Panc1 (cell line): ENCODE data around the gene CLIC6. TPM values are rescaled to one million over a fixed set of nuclear protein-coding genes. Genes with fewer than 3 reads are reported as not detected.

Experiments used
- ATAC-seq: fragments of 200-7000 bp; cut with Tn5 transposase; 2 replicates; pipeline ENCODE4 v1.9.1; 2020; ENCODE audit warnings: mild to moderate bottlenecking, moderate library complexity
- BruUV-seq: library from RNA; stranded (reverse); fragments of 400-500 nt; replicated peaks from 2 replicates; lab custom pipeline; 2021; lab: Mats Ljungman, UMichigan
- CTCF ChIA-PET: fragments of 300-600 bp; sonication (Branson Sonifier 250); formaldehyde crosslinking; loops from one replicate; lab custom pipeline; 2022; ENCODE audit warnings: antibody characterized with exemption; lab: Charles Lee
- POLR2A ChIA-PET: fragments of 300-600 bp; sonication (Branson Sonifier 250); formaldehyde crosslinking; loops from one replicate; lab custom pipeline; 2022; ENCODE audit warnings: antibody characterized with exemption; lab: Charles Lee
- DNase-seq: peaks from one replicate; pipeline ENCODE4 v3.0.0-alpha.2; 2010; ENCODE audit warnings: low read depth, low spot score
- H3K27ac ChIP-seq: 2 replicates; pipeline ENCODE4 v1.5.1; 2011; ENCODE audit warnings: mild to moderate bottlenecking, low read length, inconsistent platforms
- H3K27me3 ChIP-seq: fragments of 200-500 bp; sonication (Bioruptor generic); 2 replicates; pipeline ENCODE4 v1.6.0; 2014; ENCODE audit warnings: low read length, inconsistent platforms; ENCODE audit not compliant: control insufficient read depth, insufficient read depth
- H3K36me3 ChIP-seq: fragments of 200-500 bp; sonication (Bioruptor generic); 2 replicates; pipeline ENCODE4 v1.5.1; 2014; ENCODE audit warnings: inconsistent platforms, mild to moderate bottlenecking, low read length, moderate library complexity; ENCODE audit not compliant: control insufficient read depth, insufficient read depth
- H3K4me1 ChIP-seq: 2 replicates; pipeline ENCODE4 v1.5.1; 2011; ENCODE audit warnings: inconsistent platforms, mild to moderate bottlenecking, low read length, moderate library complexity; ENCODE audit not compliant: control insufficient read depth, insufficient read depth
- H3K4me3 ChIP-seq, 2 experiments: 2 replicates each; pipeline ENCODE4 v1.5.1; 2011 to 2012; ENCODE audit warnings: low read depth in 2 of 2, low read length in 2 of 2, mild to moderate bottlenecking in 2 of 2, inconsistent platforms in 1 of 2, moderate library complexity in 1 of 2
- H3K9me3 ChIP-seq: fragments of 200-500 bp; sonication (Bioruptor generic); 2 replicates; pipeline ENCODE4 v1.5.1; 2014; ENCODE audit warnings: low read depth, mild to moderate bottlenecking, inconsistent platforms, low read length, moderate library complexity; ENCODE audit not compliant: control insufficient read depth, insufficient read depth
- POLR2AphosphoS5 ChIP-seq: IDR thresholded peaks from 2 replicates; pipeline ENCODE4 v1.6.1; 2012; ENCODE audit warnings: mild to moderate bottlenecking, low read depth, low read length, moderate library complexity
- SIN3A ChIP-seq: IDR thresholded peaks from 2 replicates; pipeline ENCODE4 v1.6.1; 2012; ENCODE audit warnings: low read depth, mild to moderate bottlenecking, low read length, moderate library complexity, borderline replicate concordance; ENCODE audit not compliant: insufficient read depth
- TCF7L2 ChIP-seq: IDR thresholded peaks from 2 replicates; pipeline ENCODE4 v1.6.1; 2011; ENCODE audit warnings: mild to moderate bottlenecking, low read depth, low read length, inconsistent platforms
- in situ Hi-C: cut with HindIII; loops from 2 replicates; pipeline ENCODE4 v1.10.0; 2016; ENCODE audit warnings: low sequenced_read_pairs, low pct_unique_long_range_greater_than_20kb
- intact Hi-C: fragments of 100-400 bp; cut with micrococcal nuclease; formaldehyde crosslinking; loops from one replicate; pipeline ENCODE4 v1.10.0; 2022; ENCODE audit not compliant: unreplicated experiment
- total RNA-seq: library from RNA; stranded (reverse); gene quantifications from one replicate; pipeline ENCODE4 v1.2.1, GENCODE V29; 2021; ENCODE audit not compliant: unreplicated experiment
- TF ChIP-seq, protein P1 (sequence below): fragments of 450-650 bp; IDR thresholded peaks from 2 replicates; pipeline ENCODE4 v1.5.1; 2017; ENCODE audit warnings: mild to moderate bottlenecking
- TF ChIP-seq, protein P2 (sequence below), 2 experiments: IDR thresholded peaks; 2 replicates each; pipeline ENCODE4 v1.6.1; 2011 to 2012; ENCODE audit warnings: low read depth in 2 of 2, control low read depth in 1 of 2, low read length in 1 of 2, mild to moderate bottlenecking in 1 of 2, moderate library complexity in 1 of 2; ENCODE audit not compliant: insufficient read depth in 1 of 2

The CLIC6 gene
- total RNA-seq, 1 experiment from 2014 or later = 0.05 TPM

DNA sequence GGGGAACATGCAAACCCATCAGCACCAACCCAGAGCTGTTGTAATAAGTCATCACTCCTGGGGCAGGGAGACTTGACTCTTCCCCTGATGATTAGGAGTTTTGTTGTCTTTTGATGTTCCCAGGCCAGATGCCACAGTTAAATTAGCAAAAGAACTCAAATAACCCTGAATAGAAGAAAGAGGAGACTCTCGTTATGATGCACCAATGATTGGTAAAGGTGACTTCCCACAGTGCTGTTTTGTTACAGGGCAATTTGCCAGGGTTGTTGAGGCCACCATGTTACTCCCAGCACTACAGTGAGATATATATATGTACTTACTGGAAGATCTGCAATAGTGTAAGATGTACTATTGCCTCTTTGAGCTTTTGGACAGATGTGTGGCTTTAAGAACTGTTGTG is 29.5 kb upstream of the CLIC6 start:
- H3K36me3 ChIP-seq = no peaks in the 10 kb centered on the region
- no peak overlapping the region for H3K27ac ChIP-seq
- H3K4me3 ChIP-seq = no peak overlapping the region
- DNase-seq = no peak
- no peaks in the 10 kb centered on the region for H3K4me1 ChIP-seq
- TF ChIP-seq POLR2AphosphoS5 (no peak), TCF7L2 (no peak), SIN3A (no peak)
- TF ChIP-seq, protein P1, sequence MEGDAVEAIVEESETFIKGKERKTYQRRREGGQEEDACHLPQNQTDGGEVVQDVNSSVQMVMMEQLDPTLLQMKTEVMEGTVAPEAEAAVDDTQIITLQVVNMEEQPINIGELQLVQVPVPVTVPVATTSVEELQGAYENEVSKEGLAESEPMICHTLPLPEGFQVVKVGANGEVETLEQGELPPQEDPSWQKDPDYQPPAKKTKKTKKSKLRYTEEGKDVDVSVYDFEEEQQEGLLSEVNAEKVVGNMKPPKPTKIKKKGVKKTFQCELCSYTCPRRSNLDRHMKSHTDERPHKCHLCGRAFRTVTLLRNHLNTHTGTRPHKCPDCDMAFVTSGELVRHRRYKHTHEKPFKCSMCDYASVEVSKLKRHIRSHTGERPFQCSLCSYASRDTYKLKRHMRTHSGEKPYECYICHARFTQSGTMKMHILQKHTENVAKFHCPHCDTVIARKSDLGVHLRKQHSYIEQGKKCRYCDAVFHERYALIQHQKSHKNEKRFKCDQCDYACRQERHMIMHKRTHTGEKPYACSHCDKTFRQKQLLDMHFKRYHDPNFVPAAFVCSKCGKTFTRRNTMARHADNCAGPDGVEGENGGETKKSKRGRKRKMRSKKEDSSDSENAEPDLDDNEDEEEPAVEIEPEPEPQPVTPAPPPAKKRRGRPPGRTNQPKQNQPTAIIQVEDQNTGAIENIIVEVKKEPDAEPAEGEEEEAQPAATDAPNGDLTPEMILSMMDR = no peak
- TF ChIP-seq, protein P2, sequence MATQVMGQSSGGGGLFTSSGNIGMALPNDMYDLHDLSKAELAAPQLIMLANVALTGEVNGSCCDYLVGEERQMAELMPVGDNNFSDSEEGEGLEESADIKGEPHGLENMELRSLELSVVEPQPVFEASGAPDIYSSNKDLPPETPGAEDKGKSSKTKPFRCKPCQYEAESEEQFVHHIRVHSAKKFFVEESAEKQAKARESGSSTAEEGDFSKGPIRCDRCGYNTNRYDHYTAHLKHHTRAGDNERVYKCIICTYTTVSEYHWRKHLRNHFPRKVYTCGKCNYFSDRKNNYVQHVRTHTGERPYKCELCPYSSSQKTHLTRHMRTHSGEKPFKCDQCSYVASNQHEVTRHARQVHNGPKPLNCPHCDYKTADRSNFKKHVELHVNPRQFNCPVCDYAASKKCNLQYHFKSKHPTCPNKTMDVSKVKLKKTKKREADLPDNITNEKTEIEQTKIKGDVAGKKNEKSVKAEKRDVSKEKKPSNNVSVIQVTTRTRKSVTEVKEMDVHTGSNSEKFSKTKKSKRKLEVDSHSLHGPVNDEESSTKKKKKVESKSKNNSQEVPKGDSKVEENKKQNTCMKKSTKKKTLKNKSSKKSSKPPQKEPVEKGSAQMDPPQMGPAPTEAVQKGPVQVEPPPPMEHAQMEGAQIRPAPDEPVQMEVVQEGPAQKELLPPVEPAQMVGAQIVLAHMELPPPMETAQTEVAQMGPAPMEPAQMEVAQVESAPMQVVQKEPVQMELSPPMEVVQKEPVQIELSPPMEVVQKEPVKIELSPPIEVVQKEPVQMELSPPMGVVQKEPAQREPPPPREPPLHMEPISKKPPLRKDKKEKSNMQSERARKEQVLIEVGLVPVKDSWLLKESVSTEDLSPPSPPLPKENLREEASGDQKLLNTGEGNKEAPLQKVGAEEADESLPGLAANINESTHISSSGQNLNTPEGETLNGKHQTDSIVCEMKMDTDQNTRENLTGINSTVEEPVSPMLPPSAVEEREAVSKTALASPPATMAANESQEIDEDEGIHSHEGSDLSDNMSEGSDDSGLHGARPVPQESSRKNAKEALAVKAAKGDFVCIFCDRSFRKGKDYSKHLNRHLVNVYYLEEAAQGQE (IDR thresholded peaks at IDR 0.05; ENCODE audit: insufficient read depth in 1 of 2, low read depth in 2 of 2, low read length in 1 of 2) = no peak
- in situ Hi-C loops (no loop called here), intact Hi-C loops (no loop called here)
- POLR2A ChIA-PET = no interaction called here
- 0 out of 2 replicates have a peak, but pooled peaks cover 2% of the 10 kb centered on the region for H3K27me3 ChIP-seq
- CTCF ChIA-PET = no interaction called here
- no peaks in the 10 kb centered on the region for H3K9me3 ChIP-seq
- no peak for ATAC-seq
- no TSS peak for BruUV-seq

DNA sequence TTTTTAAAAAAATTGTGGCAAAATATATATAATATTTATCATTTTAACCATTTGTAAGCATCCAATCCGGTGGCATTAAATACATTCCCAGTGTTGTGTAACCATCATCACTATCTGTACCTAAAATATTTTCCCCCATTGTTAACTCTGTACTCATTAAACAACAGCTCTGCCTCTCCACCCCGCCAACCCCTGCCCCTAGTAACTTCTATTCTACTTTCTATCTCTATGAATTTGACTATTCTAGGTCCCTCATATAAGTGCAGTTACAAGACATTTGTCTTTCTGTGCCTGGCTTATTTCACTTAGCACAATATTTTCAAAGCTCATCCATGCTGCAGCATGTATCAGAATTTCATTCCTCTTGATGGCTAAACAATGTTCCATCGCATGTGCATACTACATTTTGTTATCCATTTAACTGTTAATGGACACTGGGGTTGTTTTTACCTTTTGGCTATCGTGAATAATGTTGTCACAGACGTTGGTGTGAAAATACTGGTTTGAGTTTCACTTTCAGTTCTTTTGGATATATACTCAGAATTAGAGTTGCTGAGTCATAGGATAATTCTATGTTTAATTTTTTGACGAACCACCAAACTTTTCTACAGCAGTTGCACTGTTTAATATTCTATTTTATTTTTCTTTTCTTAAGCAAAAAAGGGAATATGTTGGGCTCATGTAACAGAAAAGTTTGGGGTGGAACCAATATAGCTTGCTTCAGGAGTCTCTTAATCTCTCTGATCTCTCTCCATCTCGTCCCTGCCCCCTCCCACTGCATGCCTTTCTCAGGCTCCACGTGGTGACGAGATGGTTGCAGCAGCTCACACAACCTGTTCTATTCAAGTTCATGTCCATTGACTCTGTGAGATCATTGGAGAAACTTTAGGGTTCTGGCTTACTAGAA is 28.7 kb upstream of the CLIC6 start:
- Histone ChIP-seq H3K4me1 (no peaks in the 10 kb centered on the region), H3K9me3 (no peaks in the 10 kb centered on the region), H3K27me3 (0 out of 2 replicates have a peak, but pooled peaks cover 2% of the 10 kb centered on the region), H3K36me3 (no peaks in the 10 kb centered on the region), H3K27ac (no peak overlapping the region), H3K4me3 (no peak overlapping the region)
- ChIA-PET POLR2A (no interaction called here), CTCF (no interaction called here)
- in situ Hi-C loops = no loop called here
- DNase-seq (no peak), ATAC-seq (no peak)
- BruUV-seq = no TSS peak
- intact Hi-C loops = no loop called here
- TF ChIP-seq SIN3A (no peak), POLR2AphosphoS5 (no peak), TCF7L2 (no peak)
- TF ChIP-seq, protein P2 (IDR thresholded peaks at IDR 0.05; ENCODE audit: insufficient read depth in 1 of 2, low read depth in 2 of 2, low read length in 1 of 2) = no peak
- TF ChIP-seq, protein P1 = no peak
